Measurements from ENCODE around the gene WDR59.

The WDR59 gene

DNA sequence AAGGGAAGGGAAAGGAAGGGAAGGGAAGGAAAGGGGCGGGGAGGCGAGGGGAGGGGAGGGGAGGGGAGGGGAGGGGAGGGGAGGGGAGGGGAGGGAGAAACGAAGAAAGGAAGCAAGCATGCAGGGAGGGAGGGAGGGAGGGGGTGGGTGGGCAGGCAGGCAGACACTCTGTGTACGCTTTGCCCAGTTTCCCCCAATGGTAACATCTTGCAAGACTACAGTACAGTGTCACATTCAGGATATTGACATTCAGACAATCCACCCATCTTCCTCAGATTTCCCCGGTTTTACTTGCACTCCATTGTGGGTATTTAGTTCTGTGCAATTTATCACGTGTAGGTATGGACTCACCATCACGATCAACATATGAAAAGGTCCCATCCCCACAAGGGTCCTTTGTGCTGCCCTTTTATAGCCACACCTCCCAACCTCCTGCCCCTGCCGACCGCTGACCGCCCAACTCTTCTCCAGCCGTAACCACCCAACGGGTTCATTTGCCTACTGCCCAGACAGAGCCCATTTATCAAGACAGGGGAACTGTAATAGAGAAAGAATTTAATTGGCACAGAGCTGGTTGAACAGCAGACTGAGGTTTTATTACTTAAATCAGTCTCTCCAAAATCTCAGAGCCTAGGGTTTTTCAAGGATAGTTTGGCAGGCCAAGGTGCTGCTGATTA lies 118.9 kb downstream of the WDR59 start:
- no peak overlapping the region for H3K4me3 ChIP-seq (ENCODE audit: low read depth in 1 of 2, low read length in 1 of 2)
- H3K27me3 ChIP-seq: no peaks in the 10 kb centered on the region
- H3K27ac ChIP-seq: no peak overlapping the region
- TF ChIP-seq, protein P1, sequence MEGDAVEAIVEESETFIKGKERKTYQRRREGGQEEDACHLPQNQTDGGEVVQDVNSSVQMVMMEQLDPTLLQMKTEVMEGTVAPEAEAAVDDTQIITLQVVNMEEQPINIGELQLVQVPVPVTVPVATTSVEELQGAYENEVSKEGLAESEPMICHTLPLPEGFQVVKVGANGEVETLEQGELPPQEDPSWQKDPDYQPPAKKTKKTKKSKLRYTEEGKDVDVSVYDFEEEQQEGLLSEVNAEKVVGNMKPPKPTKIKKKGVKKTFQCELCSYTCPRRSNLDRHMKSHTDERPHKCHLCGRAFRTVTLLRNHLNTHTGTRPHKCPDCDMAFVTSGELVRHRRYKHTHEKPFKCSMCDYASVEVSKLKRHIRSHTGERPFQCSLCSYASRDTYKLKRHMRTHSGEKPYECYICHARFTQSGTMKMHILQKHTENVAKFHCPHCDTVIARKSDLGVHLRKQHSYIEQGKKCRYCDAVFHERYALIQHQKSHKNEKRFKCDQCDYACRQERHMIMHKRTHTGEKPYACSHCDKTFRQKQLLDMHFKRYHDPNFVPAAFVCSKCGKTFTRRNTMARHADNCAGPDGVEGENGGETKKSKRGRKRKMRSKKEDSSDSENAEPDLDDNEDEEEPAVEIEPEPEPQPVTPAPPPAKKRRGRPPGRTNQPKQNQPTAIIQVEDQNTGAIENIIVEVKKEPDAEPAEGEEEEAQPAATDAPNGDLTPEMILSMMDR (IDR thresholded peaks at IDR 0.05): no peak
- H3K36me3 ChIP-seq: no peaks in the 10 kb centered on the region
- no peaks in the 10 kb centered on the region for H3K9me3 ChIP-seq
- H3K4me1 ChIP-seq (ENCODE audit: control insufficient read depth in 1 of 2, insufficient read depth in 1 of 2, low read depth in 1 of 2, low read length in 1 of 2): peaks cover 0 to 5% of the 10 kb centered on the region in 2 experiments

- TF ChIP-seq, protein P1 (IDR thresholded peaks at IDR 0.05): no peak
- H3K27ac ChIP-seq: no peak overlapping the region
- no peaks in the 10 kb centered on the region for H3K9me3 ChIP-seq
- H3K4me3 ChIP-seq (ENCODE audit: low read depth in 1 of 2, low read length in 1 of 2): no peak overlapping the region
- peaks cover 0 to 5% of the 10 kb centered on the region in 2 experiments for H3K4me1 ChIP-seq (ENCODE audit: control insufficient read depth in 1 of 2, insufficient read depth in 1 of 2, low read depth in 1 of 2, low read length in 1 of 2)
- no peaks in the 10 kb centered on the region for H3K36me3 ChIP-seq
- peaks cover 7% of the 10 kb centered on the region for H3K27me3 ChIP-seq
These were observed 122.1 kb downstream of the WDR59 start for GRCh38 chr16:74862743-74863244.

GRCh38 chr16:74852500-74852875 lies 132.4 kb downstream of the WDR59 start:
- H3K4me3 ChIP-seq (ENCODE audit: low read depth in 1 of 2, low read length in 1 of 2): no peak overlapping the region
- no peaks in the 10 kb centered on the region for H3K36me3 ChIP-seq
- TF ChIP-seq, protein P1 (IDR thresholded peaks at IDR 0.05): no peak
- no peaks in the 10 kb centered on the region for H3K27me3 ChIP-seq
- H3K27ac ChIP-seq: no peak overlapping the region
- no peaks in the 10 kb centered on the region for H3K9me3 ChIP-seq
- no peaks in the 10 kb centered on the region for H3K4me1 ChIP-seq (ENCODE audit: control insufficient read depth in 1 of 2, insufficient read depth in 1 of 2, low read depth in 1 of 2, low read length in 1 of 2)

DNA sequence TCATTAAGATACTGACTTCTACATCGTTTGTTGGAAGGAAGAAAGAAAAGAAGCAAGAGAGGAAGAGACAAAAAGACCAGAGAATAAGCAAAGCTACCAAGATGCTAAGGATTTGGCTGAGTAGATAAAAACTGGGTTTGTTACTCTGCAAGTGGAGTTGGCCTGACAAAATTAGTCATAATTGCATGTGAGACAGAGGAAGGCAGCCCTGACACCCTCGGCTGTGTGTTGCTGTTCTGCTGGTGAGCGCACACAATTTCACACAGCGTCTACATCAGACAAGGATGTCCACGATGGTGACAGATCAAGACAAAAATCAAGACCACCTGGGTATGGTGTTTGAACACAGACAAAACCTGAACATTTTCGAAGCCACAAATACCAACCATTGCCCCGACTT lies 134.9 kb downstream of the WDR59 start:
- H3K27me3 ChIP-seq: no peaks in the 10 kb centered on the region
- no peak overlapping the region for H3K4me3 ChIP-seq (ENCODE audit: low read depth in 1 of 2, low read length in 1 of 2)
- no peaks in the 10 kb centered on the region for H3K4me1 ChIP-seq (ENCODE audit: control insufficient read depth in 1 of 2, insufficient read depth in 1 of 2, low read depth in 1 of 2, low read length in 1 of 2)
- no peaks in the 10 kb centered on the region for H3K9me3 ChIP-seq
- TF ChIP-seq, protein P1 (IDR thresholded peaks at IDR 0.05): no peak
- H3K27ac ChIP-seq: no peak overlapping the region
- no peaks in the 10 kb centered on the region for H3K36me3 ChIP-seq

- no peaks in the 10 kb centered on the region for H3K36me3 ChIP-seq
- H3K9me3 ChIP-seq: no peaks in the 10 kb centered on the region
- TF ChIP-seq, protein P1 (IDR thresholded peaks at IDR 0.05): no peak
- H3K27ac ChIP-seq: no peak overlapping the region
- peaks cover 8% of the 10 kb centered on the region for H3K27me3 ChIP-seq
- no peaks in the 10 kb centered on the region for H3K4me1 ChIP-seq (ENCODE audit: control insufficient read depth in 1 of 2, insufficient read depth in 1 of 2, low read depth in 1 of 2, low read length in 1 of 2)
- H3K4me3 ChIP-seq (ENCODE audit: low read depth in 1 of 2, low read length in 1 of 2): no peak overlapping the region
These were observed 137.7 kb downstream of the WDR59 start for GRCh38 chr16:74847202-74847601.

Measured in neutrophil (primary cell).